GM08714 (cell line): ENCODE results near the gene DRC7.

Experiments
- H3K4me3 ChIP-seq: fragments of 200-500 bp; sonication (Bioruptor generic); 2 replicates; pipeline ENCODE4 v1.5.1; 2014; ENCODE audit warnings: mild to moderate bottlenecking, low read length, inconsistent platforms
- ZNF274 ChIP-seq: IDR thresholded peaks from 2 replicates; pipeline ENCODE4 v1.6.1; 2012; ENCODE audit warnings: mild to moderate bottlenecking, low read depth, low read length

DRC7 gene

DNA sequence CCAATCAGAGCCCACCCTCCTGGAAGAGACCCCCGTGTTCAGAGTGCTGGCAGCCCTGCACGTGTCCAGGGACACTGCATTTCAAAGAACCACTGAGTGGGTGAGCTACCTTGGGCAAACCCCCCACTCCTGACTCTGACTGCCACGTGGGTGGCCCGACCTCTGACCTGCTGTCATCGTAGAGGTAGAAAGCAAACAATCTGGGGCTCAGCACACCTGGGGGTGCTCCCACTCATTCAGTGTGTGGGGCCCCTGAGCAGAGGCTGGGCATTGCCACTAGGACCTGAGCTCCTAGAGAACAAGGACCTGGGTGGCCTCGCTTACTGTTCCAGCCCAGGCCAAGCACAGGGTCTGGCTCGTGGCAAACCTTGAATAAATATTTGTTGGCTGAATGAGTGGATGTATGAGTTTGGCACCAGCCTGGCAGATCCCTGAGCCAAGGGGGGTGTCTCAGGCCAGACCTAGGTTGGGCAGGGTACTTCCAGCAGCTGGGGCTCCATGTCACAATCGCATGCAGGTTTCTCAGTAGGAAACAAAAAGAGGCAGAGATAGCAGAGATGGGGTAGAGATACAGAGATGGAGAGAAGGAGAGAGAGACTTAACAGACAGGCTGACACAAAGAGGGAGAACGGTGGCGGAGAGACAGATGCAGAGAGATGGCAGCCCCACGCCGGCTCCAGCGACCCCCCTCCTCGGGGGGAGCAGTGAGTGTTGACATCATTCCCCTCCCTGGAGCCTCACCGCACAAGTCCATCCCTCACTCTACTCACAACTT lies 5.4 kb upstream of the DRC7 start:
- TF ChIP-seq ZNF274 = no peak
- no peak overlapping the region for H3K4me3 ChIP-seq

DNA sequence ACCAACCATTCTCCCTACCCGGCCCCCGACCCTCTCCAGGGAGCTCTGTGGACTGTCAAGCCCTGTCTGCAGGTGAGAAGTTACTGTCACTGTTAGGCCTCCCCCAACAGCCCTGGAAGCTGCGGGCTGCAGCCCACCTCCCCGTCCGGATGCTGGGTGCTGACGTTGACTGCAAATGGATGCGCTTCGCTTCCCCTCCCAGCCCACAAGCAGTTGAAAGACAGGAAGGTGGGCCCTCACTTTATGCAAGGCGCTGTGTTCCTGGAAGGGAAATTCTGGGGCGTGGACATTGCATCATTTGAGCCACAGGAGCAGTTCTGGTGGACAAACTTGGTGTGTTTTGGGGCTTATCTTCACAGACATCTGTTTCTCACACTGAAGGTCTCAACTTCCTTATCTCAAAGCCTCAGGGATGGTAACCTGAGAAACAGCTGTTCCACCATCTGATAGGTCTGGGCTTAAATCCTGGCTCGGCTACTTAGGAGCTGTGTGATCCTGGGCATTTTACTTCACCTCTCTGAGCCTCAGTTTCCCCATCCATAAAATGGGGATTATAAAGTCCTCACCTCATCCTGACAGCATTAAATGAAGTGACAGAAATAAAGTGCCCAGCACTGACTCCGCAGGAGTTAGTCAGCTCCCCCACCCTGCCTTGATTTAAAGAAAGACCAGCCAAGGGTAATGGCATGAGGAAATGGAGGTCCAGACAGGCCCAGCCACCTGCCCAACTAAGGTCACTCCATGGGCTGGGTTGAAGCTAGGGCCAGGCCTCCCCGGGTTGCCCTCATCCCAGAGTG lies 4.6 kb upstream of the DRC7 start:
- TF ChIP-seq ZNF274 = no peak
- H3K4me3 ChIP-seq = no peak overlapping the region; the same call in 1 of the 2 replicates

DNA sequence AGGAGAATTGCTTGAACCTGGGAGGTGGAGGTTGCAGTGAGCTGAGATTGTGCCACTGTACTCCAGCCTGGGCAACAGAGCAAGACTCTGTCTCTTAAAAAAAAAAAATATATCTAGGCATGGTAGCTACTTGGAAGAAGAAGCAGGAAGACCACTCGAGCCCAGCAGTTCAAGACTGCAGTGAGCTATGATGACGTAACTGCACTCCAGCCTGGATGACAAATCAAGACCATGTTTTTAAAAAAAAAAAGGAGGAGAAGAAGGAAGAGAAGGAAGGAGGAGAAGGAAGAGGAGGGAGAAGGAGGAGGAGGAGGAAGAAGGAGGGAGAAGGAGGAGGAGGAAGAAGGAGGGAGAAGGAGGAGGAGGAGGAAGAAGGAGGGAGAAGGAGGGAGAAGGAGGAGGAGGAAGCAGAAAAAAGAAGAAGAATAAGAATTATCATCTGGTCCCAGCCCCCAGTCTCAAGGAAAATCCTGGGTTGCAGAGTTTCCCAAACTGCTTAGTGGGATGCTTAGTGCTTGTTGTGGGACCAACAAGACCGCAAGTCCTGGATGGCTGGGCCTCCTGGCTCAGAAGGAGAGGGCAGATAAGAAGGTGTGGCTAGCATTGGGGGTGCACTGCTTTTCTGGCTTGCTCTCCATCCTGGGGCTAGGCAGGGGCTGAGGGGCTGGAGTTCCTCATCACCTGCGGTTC lies 3.7 kb upstream of the DRC7 start:
- TF ChIP-seq ZNF274 = no peak
- H3K4me3 ChIP-seq = no peak overlapping the region

DNA sequence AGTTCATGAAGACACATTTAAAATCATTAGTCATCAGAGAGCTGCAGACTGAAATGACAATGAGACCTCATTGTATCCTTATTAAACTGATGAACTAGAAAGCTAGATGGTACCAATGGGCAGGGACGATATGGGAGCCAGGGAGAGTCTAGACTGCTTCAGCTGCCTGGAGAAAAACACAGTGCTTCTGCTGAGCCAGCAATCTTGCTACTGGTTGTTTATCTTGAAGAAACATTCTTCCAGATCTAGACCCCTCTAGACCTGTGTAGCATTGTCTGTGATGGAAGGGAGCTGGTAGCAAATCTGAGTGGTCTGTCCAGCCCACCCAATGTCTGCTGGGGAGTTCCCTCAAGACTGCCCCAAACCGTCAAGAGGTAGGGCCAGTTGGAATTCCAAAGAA lies 2.0 kb upstream of the DRC7 start:
- no peak for TF ChIP-seq ZNF274
- H3K4me3 ChIP-seq = no peak overlapping the region

DNA sequence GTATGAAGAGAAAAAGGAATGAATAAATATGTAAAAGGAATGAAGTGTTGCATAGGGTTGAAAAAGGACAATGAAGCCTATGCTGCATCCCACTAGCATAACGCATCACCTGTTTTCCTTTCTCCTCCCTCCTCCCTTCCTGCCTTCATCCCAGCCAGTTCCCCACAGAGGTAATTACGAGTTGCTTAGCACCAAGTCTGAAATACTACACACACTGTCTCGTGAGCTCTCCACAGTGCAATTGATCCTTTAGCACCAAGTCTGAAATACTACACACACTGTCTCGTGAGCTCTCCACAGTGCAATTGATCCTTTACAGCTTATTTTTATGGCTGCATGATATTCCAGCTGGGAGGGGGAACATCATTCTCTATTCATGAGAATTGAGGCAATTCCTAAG lies 1.1 kb upstream of the DRC7 start:
- no peak for TF ChIP-seq ZNF274
- H3K4me3 ChIP-seq = no peak overlapping the region

DNA sequence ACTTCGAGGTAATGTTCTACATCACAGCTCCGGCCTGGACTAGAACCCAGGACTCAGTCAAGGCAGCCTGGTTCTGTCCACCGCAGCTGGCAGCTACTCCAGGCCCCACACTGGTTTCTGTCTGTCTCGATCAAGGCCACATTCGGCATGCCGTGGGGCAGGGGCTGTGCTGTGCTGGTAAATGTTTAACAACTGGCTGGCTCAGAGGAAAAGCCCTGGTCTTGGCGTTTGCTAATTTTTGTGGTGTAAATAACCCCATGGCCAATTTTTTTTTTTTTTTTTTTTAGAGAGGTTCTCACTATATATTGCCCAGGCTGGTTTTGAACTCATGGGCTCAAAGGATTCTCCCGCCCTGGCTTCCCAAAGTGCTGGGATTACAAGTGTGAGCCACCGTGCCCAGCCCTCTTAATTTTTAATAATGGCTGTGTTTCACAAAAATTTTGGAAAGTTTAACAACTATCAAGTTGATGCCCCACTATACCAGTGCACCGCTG lies 328 bp upstream of the DRC7 start:
- no peak overlapping the region for H3K4me3 ChIP-seq
- TF ChIP-seq ZNF274 = no peak

DNA sequence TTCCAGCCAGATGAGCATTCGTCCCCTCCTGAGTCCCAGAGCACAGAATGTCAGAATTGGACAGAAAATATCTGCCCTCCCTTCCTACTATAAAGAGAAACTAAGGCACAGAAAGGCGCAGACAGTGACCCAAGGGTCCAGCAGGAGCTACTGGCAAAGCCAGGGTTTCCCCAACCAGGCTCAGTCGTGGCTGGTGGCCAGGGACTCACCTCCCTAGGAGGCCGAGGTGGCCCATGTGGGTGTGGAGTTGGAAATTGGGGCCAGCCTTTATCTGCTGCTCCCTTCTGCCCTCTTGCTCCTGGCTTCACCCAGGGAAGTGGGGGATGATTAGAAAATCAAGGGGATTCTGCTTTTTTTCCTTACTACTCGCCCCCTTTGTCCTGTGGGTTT lies 1.1 kb downstream of the DRC7 start:
- no peak for TF ChIP-seq ZNF274
- H3K4me3 ChIP-seq = no peak overlapping the region

DNA sequence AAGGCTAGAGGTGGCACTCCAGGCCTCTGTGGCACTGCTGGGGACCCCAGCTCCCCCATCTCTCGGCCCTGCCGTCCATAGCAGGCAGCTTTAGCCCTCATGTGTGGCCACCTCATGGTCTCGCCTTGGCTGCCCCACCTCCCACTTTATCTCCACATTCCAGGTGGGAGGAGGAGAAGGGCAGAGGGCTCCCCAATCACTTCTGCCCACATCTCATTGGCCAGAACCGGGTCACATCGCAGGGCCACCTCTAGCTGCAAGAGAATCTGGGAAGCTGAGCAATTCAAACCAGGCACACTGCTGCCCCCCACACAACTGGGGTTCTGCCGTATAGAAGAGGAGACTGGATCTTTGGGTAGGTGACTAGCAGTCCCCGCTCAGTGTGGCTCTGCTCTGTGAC lies 1.6 kb downstream of the DRC7 start:
- H3K4me3 ChIP-seq = no peak overlapping the region
- no peak for TF ChIP-seq ZNF274

DNA sequence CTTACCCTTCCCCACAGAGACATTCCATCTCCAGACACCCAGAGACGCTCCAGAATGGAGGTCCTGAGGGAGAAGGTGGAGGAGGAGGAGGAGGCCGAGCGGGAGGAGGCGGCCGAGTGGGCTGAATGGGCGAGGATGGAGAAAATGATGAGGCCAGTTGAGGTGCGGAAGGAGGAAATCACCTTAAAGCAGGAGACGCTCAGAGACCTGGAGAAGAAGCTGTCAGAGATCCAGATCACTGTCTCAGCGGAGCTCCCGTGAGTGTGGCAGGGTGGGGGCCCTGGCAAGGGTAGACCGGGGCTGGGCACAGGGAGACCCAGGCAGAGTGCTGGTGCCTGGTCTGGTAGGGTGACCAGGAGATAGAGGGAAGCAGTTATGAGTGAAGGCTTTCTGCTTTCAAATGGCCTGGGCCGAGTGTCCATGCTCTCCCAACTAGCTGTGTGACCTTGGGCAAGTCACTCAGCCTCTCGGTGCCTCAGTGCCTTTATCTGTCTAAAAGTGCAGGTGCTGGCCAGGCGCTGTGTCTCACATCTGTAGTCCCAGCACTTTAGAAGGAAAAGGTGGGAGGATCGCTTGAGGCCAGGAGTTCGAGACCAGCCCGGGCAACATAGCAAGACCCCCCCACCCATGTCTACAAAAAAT lies 3.4 kb downstream of the DRC7 start:
- no peak for TF ChIP-seq ZNF274

DNA sequence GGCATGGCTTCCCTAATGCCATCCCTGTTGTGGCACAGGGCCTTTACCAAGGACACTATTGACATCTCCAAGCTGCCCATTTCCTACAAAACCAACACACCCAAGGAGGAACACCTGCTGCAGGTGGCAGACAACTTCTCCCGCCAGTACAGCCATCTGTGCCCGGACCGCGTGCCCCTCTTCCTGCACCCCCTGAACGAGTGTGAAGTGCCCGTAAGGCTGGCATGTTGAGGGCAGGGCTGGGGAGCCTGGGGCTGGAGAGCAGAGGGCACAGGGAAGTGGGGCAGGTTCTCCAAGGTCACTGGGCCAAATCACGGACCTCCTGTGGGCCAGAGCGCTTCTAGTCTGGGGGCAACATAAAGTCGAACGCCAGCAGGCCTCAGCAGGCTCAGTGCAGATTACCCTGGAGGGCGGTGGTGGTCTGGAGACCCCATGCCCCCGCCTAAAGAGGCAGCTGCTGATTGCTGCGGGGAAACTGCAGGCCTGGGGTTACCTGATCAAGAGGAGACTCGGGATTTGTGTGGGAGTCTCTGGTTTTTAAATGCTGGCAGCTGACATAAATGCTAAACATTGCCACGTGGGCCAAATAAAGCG lies 4.3 kb downstream of the DRC7 start:
- H3K4me3 ChIP-seq = no peak overlapping the region
- TF ChIP-seq ZNF274 = no peak

More for the DNA sequence above, 3.4 kb downstream of the DRC7 start:
- no peak overlapping the region for H3K4me3 ChIP-seq

DNA sequence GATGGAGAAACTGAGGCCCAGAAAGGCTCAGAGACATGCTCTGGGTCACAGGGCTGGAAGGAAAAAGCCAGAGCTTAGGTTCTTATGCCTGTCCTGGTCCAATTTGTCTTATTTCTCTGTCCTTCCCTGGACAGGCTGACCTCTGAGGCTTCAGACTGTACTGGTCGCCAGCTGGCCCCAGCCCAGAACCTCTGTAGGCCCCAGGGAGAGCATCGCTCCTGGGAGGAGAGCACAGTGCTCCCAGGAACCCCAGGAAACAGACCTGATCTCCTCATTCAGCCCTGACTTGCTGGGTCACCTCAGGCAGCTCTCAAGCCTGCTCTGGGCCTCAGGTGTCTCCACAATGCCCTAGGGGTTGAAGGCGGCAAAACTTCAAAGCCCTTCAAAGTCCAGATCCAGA lies 4.9 kb downstream of the DRC7 start:
- no peak for TF ChIP-seq ZNF274
- no peak overlapping the region for H3K4me3 ChIP-seq

DNA sequence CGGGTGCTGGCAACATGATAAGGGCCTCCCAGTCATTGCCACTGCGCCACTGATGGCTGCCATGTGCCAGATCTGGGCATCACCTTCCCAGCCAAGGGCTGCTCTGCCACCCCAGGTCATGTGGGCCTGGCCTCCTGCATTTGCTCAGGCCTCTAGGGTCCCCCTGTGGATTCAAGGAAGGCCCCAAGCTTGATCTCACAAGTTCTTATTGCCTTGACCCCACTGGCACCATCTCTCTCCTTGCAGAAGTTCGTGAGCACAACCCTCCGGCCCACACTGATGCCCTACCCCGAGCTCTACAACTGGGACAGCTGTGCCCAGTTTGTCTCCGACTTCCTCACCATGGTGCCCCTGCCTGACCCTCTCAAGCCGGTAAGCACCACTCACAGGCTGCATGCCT lies 5.3 kb downstream of the DRC7 start:
- TF ChIP-seq ZNF274 = no peak
- no peak overlapping the region for H3K4me3 ChIP-seq

DNA sequence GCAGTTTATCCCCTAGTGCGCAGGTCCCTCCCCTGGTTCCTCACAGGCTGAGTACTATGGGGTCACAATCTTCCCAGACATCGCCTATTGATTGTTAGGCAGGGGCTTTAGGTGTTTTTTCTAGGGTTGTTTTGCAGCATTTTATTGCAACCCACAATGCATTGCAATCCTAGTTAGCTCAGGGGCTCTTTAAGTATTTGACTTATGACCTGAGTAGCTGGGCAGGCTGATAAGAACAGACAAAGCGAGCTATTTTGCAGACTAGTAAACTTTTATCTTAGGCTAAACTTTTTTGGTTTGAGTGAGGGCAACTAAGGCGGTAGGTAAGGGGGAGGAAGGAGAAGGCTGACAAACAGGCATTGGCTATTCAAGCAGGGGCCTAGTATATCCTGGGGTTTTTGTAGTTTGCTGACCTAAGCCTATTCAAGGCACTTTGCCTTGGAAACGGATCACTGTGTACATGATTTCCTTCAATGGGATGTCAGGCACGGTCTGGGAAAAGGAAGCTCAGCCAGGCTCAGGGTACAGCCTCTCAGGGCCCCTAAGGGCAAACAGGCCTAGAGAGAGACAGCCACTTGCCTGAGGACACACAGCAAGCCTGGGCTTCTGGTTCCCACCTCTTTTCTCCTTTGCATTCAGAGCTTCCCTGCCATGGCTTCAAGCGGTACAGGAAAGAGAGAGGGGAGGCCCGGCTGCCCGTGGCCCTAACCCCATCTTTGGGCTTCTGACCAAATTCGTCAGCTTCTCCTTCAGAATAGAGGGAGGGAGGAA lies 6.4 kb downstream of the DRC7 start:
- TF ChIP-seq ZNF274 = no peak

DNA sequence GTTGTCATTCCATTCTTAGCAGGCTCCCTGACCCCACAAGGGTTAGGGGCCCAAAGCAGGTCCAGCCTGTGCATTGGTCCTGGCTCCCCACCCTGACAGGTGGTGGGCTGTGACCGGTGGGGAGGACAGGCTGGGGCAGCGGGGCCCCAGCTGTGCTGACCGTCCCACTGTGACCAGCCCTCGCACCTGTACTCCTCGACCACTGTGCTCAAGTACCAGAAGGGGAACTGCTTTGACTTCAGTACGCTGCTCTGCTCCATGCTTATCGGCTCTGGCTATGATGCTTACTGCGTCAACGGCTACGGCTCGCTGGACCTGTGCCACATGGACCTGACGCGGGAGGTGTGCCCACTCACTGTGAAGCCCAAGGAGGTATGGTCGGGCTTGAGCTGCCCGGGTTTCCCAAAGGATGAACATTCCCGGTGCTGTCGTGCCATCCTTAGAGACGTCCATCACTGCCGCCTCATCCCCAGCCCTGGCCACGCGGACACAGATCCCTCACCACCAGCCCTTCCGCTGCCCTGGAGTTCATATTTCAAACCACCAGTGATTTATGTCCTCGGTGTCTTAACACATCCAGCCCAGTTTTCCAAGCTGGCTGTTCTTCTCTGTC lies 7.3 kb downstream of the DRC7 start:
- no peak overlapping the region for H3K4me3 ChIP-seq
- no peak for TF ChIP-seq ZNF274

More for the DNA sequence above, 6.4 kb downstream of the DRC7 start:
- no peak overlapping the region for H3K4me3 ChIP-seq
